Spinal cord (tissue), 10 donors: ENCODE results near the gene VSTM2L. TPM values are rescaled to one million over a fixed set of nuclear protein-coding genes. Genes with fewer than 3 reads are reported as not detected.

Source experiments
- DNase-seq, 6 donors: peaks; one replicate each; pipeline versions ENCODE4 v3.0.0 to v3.0.0-alpha.2; 2013 to 2015; ENCODE audit warnings: low spot score in 6 of 6, low read depth in 4 of 6
- H3K27ac ChIP-seq: one replicate; pipeline ENCODE4 v1.5.1; 2013; ENCODE audit warnings: low read depth, low read length, control low read depth
- H3K27me3 ChIP-seq: one replicate; pipeline ENCODE4 v1.6.1; 2013; ENCODE audit warnings: low read length; ENCODE audit not compliant: control insufficient read depth, insufficient read depth
- H3K36me3 ChIP-seq: one replicate; pipeline ENCODE4 v1.6.1; 2013; ENCODE audit warnings: low read length; ENCODE audit not compliant: control insufficient read depth, insufficient read depth
- H3K4me1 ChIP-seq: one replicate; pipeline ENCODE4 v1.6.1; 2013; ENCODE audit warnings: low read length; ENCODE audit not compliant: control insufficient read depth, insufficient read depth
- H3K4me3 ChIP-seq: one replicate; pipeline ENCODE4 v1.5.1; 2013; ENCODE audit warnings: low read depth, low read length, control low read depth
- H3K9me3 ChIP-seq: one replicate; pipeline ENCODE4 v1.6.1; 2013; ENCODE audit warnings: low read length; ENCODE audit not compliant: control insufficient read depth, insufficient read depth
- WGBS: methylation state at CpG from one replicate; pipeline ENCODE4 v1.1.5; 2013; ENCODE audit warnings: missing lambda C conversion rate; ENCODE audit not compliant: insufficient coverage; 5-methylcytosine and 5-hydroxymethylcytosine counted together
- polyA plus RNA-seq, 2 donors: library from polyadenylated mRNA; unstranded; fragments of 120-200 nt; gene quantifications; one replicate each; pipeline ENCODE4 v1.2.1, GENCODE V29; 2013; ENCODE audit not compliant: insufficient read length in 2 of 2
- total RNA-seq, 2 donors: library from RNA; depleted of rRNA in 1 of 2; stranded (reverse); fragments of 120-200 nt in 1 of 2; fragments of >200 nt in 1 of 2; gene quantifications; one replicate each; pipeline versions ENCODE4 v1.2.3 to v1.2.4, GENCODE V29; 2013 to 2014
- donor health status: healthy.

The VSTM2L gene
- total and polyA plus RNA-seq, 4 donors = 32.2 to 293 (median 144) TPM

DNA sequence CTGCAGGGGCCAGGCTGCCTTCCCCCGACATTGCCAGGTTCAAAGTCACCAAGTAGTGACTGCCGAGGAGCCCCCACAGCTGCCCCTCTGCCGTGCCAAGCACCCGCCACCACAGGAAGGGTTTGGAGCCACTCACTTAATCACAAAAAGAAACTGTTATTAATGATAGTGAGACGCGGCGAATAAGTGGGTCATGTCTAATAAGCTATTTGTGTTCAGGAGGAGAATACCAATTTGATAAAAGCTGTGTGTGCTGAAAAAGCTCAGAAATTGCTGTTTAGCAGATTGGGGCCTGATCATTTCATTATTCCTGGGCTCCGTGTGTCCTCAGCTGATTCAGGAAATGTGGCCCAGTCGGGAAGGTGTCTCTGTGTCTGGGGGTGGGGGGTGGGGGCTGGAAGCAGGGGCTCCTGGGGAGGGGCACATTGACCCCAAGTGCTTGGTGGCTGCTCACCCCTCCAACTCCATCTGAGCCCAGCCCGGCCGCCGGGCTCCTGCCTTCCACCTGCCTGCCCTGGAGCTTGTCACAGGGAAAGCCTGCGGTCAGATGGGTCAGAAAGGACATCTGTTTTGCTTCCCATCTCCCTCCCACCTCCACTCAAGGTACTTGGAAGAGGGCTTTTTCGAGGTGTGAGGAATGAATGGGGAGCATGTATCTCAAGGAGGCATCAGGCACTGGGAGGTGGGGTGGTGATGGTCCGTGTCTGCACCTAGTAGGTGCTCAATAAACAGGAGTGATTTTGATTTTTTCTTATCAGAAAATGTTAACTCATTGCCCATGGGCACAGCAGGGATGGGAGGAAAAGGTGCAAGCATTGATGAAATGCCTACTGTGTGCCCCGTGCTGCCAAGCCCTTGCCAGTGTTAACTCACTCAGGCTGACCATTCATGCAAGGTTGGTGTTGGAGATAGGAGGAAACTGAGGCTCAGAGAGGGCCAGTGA, 3.0 kb downstream of the VSTM2L start:
- Histone ChIP-seq H3K4me1 (peaks cover 84% of the 10 kb centered on the region), H3K4me3 (peak overlapping the region; percentile 19), H3K36me3 (peaks cover 3% of the 10 kb centered on the region), H3K27ac (no peak overlapping the region), H3K27me3 (peaks cover 5% of the 10 kb centered on the region), H3K9me3 (no peaks in the 10 kb centered on the region)
- DNase-seq = peak in 1 of 6 donors; percentile 78
- 37% methylated on average over 6 of the region's 16 CpGs for WGBS

DNA sequence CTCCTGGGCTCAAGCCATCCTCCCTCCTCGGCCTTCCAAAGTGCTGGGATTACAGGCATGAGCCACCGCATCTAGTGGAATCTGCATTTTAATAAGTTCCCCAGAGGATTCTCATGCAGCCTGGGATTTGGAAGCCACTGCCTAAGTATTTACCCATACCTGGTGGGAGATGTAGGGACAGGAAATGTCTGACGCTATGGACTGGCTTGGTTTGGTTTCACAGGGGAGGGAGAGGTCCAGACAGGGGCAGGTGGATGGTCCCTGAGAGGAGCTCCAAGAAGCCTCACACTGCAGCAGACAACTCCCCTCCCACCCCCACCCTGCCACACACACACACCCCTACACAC, 4.4 kb downstream of the VSTM2L start:
- Histone ChIP-seq H3K4me3 (no peak overlapping the region), H3K4me1 (peaks cover 89% of the 10 kb centered on the region), H3K27ac (peak overlapping the region; percentile 42), H3K9me3 (no peaks in the 10 kb centered on the region), H3K27me3 (peaks cover 3% of the 10 kb centered on the region), H3K36me3 (peaks cover 3% of the 10 kb centered on the region)
- peak in 1 of 6 donors; percentile 48 for DNase-seq
- 0% methylated on average over 1 of the region's 3 CpGs for WGBS

DNA sequence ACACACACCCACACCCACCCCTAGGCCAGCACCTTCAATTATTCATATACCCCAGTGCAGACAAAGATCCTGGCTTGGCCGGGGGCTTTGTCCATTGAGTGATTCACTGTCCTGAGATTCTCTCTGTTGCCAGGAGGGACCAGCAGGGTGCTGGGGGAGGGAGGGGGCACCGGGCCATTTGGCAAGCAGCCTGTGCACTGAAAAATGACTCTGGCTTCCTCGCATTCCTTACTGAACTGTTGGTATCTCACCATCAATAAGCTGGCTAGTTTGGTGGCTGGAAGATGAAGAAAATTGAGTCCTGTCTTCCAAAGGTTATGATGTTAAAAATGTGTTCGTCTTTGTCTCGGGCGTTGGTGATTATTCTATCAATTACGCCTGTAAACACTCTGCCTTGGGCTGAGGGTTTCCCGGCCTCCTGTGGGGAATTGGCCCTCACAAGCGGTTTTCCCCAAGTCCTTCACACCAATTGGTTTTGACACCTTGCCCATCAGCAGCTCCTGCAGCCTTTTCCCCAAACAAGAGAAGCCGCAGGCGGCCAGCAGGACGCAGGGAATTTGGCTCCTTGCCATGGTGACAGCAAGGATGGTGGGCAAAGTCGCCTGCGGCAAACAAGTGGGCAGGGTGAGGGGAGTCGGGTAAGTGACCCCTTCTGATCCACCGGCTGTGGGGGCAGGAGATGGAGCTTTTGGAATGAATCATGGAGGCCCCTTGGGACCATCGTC, 4.9 kb downstream of the VSTM2L start:
- WGBS = 11% methylated on average over 16 of the region's 17 CpGs
- peaks cover 2% of the 10 kb centered on the region for H3K27me3 ChIP-seq
- H3K4me3 ChIP-seq = peak overlapping the region; percentile 5
- H3K9me3 ChIP-seq = no peaks in the 10 kb centered on the region
- H3K36me3 ChIP-seq = peaks cover 3% of the 10 kb centered on the region
- peak in 3 of 6 donors; percentile 71 to 91 (median 87) for DNase-seq
- peak overlapping the region; percentile 33 for H3K27ac ChIP-seq
- H3K4me1 ChIP-seq = peaks cover 88% of the 10 kb centered on the region

DNA sequence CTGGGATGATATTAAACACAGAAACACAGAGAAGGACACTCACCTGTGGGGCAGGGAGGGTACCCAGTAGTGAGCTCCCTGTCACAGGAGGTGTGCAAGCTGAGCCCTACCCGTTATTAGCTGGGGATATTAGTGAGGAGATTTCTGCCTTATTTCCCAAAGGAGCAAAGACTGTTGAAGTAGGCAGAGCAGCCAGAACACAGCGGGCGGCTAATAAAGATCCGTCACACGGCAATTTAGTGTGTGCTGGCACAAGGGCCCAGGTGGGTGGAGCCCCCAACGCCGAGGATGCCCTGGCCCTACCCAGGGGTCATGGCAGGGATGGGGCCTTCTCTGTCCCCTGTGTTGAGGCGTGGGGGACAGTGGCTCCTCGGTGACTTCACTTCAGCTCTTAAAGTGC, 8.3 kb downstream of the VSTM2L start:
- Histone ChIP-seq H3K27me3 (no peaks in the 10 kb centered on the region), H3K27ac (no peak overlapping the region), H3K36me3 (peaks cover 7% of the 10 kb centered on the region), H3K4me3 (no peak overlapping the region), H3K4me1 (peaks cover 92% of the 10 kb centered on the region), H3K9me3 (no peaks in the 10 kb centered on the region)
- peak in 1 of 6 donors; percentile 82 for DNase-seq
- 9% methylated on average over 6 of the region's 9 CpGs for WGBS

DNA sequence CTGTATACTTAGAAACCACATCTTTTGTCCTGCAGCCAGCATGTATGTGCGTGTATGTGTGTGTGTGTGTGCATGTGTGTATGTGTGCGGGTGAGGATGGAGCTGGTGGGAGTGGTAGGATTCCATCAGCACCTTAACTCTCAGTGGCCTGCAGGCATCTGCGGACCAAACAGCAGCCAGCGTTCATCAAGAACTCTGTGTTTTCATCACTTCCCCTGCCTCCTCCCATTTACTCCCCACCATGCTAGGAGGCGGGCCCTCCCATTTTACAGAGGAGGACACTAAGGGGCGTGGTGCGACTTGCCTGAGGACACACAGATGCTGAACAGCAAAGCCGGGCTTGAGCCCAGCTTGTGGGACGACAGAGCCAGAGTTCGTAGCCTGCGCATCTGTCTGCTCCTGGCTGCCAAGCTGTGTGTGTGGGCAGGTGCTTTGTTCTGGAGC, 8.9 kb downstream of the VSTM2L start:
- Histone ChIP-seq H3K4me1 (peaks cover 90% of the 10 kb centered on the region), H3K9me3 (no peaks in the 10 kb centered on the region), H3K27ac (no peak overlapping the region), H3K36me3 (peaks cover 7% of the 10 kb centered on the region), H3K4me3 (no peak overlapping the region), H3K27me3 (no peaks in the 10 kb centered on the region)
- WGBS = 8% methylated on average over 9 of the region's 11 CpGs
- DNase-seq = peak in 2 of 6 donors; percentile 82 to 93

DNA sequence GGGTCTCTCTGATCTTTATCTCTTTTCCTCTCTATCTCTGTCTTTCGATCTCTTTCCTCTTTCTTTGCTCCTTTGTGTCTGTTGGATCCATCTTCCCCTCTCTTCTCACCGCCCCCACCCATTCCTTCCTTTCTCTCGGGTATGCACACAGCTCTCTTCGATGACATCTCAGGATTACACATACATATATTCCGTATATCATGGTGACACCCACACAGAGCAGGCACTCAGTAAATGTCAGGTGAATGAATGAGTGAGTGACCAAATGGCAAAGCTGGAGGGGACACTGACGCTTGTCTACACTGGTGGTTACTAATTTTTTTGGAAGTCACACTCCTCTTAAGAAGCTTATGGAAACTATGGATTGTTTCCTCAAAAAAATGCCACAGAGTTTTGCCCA, 9.9 kb downstream of the VSTM2L start:
- DNase-seq = no peak
- peaks cover 89% of the 10 kb centered on the region for H3K4me1 ChIP-seq

DNA sequence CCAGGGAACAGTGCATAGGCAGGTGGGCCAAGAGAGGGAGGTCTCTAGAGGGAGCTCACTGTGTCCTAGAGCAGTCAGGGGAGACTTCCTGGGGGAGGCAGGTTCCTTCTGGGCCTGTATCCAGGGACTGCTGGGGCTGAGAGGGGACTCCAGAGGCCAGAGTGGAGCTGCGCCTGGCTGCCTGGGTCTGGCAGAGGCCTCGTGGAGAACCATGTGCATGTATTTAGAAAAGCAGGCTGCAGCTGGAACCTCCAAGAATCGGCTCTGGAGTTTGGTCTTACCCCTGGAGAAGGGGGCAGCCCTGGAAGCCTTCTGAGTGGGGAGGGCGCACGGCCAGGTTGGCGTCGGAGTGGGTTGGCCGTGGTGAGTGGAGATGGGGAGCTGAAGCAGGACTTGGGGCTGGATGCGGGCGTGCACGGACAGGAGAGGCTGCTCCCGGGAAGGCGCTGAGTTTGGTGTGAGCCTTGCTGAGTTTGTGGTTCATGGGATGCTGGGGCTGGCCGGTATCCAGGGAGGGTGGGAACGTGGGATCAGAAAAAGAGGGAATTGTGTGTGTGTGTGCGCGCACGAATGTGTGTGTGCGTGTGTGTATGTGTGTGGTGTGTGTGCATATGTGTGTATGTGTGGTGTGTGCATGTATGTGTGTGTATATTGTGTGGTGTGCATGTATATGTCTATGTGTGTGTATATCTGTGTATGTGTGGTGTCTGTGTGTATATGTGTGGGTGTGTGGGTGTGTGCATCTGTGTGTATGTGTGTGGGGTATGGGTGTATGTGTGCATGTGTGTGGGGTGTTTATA, 10.8 kb downstream of the VSTM2L start:
- WGBS = 38% methylated on average over 19 of the region's 19 CpGs
- H3K27ac ChIP-seq = no peak overlapping the region
- H3K4me3 ChIP-seq = no peak overlapping the region
- H3K4me1 ChIP-seq = peaks cover 87% of the 10 kb centered on the region
- H3K27me3 ChIP-seq = peaks cover 2% of the 10 kb centered on the region
- no peak for DNase-seq
- peaks cover 7% of the 10 kb centered on the region for H3K36me3 ChIP-seq
- no peaks in the 10 kb centered on the region for H3K9me3 ChIP-seq

More for the DNA sequence above, 9.9 kb downstream of the VSTM2L start:
- Histone ChIP-seq H3K4me3 (no peak overlapping the region), H3K27ac (peak overlapping the region; percentile 40), H3K9me3 (no peaks in the 10 kb centered on the region), H3K27me3 (peaks cover 2% of the 10 kb centered on the region), H3K36me3 (peaks cover 7% of the 10 kb centered on the region)
- 86% methylated on average over 2 of the region's 6 CpGs for WGBS

DNA sequence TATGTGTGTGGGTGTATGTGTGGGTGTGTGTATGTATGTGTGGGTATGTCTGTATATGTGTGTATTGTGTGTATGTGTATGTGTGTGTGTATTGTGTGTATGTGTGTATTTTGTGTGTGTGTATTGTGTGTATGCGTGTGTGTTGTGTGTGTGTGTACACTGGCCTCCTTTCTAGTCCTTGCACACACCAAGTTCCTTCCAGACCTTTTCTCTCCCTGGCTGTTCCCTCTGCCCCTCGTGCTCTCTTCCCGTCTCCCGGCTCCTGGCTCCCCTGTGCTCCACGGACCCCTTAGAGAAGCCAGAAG, 11.4 kb downstream of the VSTM2L start:
- peak overlapping the region; percentile 82 for H3K27ac ChIP-seq
- no peak for DNase-seq
- H3K36me3 ChIP-seq = peaks cover 7% of the 10 kb centered on the region
- peaks cover 2% of the 10 kb centered on the region for H3K27me3 ChIP-seq
- H3K4me1 ChIP-seq = peaks cover 87% of the 10 kb centered on the region
- 13% methylated on average over 4 of the region's 5 CpGs for WGBS
- H3K4me3 ChIP-seq = peak overlapping the region; percentile 38
- no peaks in the 10 kb centered on the region for H3K9me3 ChIP-seq

DNA sequence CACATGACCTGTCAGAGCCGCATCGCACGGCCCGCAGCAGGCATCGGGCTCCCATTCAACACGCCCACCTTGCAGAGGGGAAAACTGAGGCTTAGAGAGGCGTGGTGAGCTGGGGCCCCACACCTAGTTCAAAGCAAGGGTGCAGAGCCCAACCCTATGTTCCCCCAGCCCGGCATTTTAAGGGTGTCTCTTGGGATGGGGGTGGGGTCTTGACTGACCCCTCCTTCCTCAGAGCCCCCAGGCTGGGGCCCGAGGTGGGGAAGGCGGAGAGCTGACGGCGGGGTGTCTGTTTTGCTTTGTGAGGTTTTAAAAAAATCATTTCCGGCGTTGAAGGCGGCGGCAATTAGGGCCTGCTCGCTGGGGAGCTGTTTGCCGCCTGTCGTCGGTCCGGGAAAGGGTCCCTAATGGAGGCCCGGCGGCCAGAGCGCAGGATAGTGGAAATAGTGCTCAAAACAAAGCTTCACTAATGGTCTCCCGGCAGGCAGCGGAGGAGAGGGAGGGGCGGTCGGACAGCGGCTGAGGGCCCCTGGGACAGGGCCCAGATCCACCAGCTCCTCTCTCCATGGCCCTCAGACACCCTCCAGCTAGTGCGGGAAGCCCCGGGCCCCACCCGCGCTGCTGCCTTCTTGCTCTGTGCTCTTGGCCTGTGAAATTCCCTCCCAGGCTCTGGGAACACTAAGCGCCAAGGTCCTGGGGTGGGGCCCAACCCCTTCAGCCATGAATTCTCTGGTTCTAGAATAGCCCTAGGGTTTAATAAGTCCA, 11.9 kb downstream of the VSTM2L start:
- H3K4me3 ChIP-seq = peak overlapping the region; percentile 38
- peaks cover 4% of the 10 kb centered on the region for H3K36me3 ChIP-seq
- peaks cover 2% of the 10 kb centered on the region for H3K27me3 ChIP-seq
- H3K27ac ChIP-seq = peak overlapping the region; percentile 82
- peaks cover 87% of the 10 kb centered on the region for H3K4me1 ChIP-seq
- whole genome bisulfite sequencing = 2% methylated on average over 25 of the region's 34 CpGs
- H3K9me3 ChIP-seq = no peaks in the 10 kb centered on the region
- DNase-seq = peak in 2 of 6 donors; percentile 79 to 88
